AG10803 (cell line): ENCODE measurements around the gene SSH3.

Experiments used
- DNase-seq: peaks from one replicate; pipeline ENCODE4 v3.0.0; 2010; ENCODE audit warnings: low read depth
- H3K4me3 ChIP-seq: 2 replicates; pipeline ENCODE4 v1.5.1; 2011; ENCODE audit warnings: mild to moderate bottlenecking, low read length, control low read depth
- TF ChIP-seq, protein P1 (sequence below): conservative IDR thresholded peaks from 2 replicates; pipeline ENCODE4 v1.5.1; 2011; ENCODE audit warnings: mild to moderate bottlenecking, low read length, control low read depth, inconsistent platforms

Gene SSH3

DNA sequence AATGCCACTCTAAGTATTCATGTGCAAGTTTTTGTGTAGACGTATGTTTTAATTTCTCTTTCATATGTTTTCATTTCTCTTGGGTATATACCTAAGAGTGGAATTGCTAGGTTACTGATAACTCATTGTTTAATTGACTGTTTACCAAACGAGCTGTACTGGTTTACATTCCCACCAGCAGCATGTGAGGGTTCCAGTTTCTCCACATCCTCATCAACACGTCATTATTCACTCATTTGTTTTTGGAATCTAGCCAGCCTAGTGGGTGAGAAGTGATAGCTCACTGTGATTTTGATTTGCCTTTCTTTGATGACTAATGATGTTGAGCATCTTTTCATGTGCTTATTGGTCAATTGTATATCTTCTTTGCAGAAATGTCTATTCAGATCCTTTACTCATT, 10.2 kb upstream of the SSH3 start:
- TF ChIP-seq, protein P1, sequence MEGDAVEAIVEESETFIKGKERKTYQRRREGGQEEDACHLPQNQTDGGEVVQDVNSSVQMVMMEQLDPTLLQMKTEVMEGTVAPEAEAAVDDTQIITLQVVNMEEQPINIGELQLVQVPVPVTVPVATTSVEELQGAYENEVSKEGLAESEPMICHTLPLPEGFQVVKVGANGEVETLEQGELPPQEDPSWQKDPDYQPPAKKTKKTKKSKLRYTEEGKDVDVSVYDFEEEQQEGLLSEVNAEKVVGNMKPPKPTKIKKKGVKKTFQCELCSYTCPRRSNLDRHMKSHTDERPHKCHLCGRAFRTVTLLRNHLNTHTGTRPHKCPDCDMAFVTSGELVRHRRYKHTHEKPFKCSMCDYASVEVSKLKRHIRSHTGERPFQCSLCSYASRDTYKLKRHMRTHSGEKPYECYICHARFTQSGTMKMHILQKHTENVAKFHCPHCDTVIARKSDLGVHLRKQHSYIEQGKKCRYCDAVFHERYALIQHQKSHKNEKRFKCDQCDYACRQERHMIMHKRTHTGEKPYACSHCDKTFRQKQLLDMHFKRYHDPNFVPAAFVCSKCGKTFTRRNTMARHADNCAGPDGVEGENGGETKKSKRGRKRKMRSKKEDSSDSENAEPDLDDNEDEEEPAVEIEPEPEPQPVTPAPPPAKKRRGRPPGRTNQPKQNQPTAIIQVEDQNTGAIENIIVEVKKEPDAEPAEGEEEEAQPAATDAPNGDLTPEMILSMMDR = no peak
- no peak overlapping the region for H3K4me3 ChIP-seq
- DNase-seq = peak; percentile 54

DNA sequence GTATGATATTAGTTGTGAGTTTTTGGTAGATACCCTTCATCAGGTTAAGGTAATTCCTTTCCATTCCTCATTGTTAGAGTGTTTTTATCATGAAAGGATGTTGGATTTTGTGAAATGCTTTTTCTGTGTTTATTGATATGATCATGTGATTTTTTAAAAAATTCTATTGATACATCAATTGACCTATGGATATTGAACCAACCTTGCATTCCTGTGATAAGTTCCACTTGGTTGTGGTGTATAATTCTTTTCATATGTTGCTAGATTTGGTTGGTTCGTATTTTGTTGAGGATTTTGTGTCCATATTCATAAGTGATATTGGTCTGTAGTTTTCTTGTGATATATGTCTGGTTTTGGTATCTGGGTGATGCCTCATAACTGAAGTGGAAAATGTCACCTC, 7.5 kb upstream of the SSH3 start:
- H3K4me3 ChIP-seq = no peak overlapping the region
- DNase-seq = no peak
- TF ChIP-seq, protein P1 = no peak

DNA sequence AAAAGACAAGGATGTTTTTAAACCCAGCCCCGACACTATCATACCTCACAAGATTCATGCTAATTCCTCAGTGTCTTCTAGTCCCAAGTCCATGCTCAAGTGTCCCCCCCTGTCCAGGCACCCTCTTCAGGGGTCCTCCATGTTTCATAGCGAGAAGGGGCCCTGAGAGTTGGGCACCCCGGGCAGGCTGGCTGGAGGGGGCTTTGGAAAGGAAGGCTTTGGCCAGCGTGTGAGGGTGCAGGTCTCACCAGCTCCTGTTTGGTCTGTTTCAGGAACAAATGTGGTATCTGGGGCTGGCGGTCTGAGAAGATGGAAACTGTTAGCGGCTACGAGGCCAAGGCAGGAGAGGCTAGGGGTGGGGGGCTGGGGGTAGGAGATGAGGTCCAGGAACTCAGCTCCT, 4.5 kb upstream of the SSH3 start:
- TF ChIP-seq, protein P1 = no peak
- DNase-seq = no peak
- no peak overlapping the region for H3K4me3 ChIP-seq

DNA sequence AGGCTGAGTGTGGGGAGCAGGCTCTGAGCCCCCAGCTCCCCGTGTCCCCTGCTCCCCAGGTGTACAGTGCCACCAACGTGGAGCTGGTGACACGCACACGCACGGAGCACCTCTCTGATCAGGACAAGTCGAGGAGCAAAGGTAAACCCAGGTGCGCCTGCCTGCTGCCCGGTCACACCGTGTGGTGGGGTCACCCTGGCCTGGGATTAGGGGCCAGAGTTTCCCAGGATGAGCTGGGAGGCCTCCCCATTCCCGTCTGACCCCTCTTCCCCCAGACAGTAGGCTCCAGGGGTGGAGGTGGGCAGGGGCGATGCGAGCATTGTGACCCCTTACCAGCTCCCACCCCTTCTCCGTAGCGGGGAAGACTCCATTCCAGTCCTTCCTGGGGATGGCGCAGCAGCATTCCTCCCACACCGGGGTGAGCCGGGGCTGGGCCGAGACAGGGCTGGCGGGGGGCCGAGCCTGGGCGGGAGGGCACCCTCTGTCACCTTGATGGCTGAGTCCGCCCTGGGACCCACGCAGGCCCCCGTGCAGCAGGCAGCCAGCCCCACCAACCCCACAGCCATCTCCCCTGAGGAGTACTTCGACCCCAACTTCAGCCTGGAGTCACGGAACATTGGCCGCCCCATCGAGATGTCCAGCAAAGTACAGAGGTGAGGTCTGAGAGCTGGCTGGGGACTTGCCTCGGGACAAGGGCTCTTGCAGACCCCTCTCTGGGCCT, 3.7 kb upstream of the SSH3 start:
- TF ChIP-seq, protein P1 = no peak
- H3K4me3 ChIP-seq = no peak overlapping the region
- DNase-seq = no peak

DNA sequence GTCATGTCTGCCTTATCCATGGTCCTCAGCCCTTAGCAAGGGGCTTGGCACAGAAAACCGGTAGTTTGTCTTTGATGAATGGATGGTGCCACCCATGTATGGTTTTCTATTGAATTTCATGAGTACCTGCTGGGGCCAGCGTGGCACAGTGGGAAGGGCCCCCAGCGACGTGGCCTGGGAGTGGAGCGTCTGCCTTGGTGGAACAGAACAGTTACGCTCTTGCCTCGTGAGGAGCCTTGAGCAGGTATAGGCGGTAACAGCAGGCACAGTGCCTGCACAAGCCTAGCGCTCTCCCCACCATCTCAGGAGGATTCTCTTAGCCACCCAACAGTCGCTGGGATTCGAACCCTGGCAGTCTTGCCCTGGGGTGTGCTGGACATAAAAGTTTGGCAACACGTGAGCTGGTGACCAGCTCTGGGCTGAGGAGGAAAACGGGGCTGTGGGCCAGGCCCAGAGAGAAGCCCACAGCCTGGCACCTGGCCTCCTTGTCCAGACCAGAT, 3.0 kb upstream of the SSH3 start:
- DNase-seq = no peak
- TF ChIP-seq, protein P1 = no peak
- no peak overlapping the region for H3K4me3 ChIP-seq

DNA sequence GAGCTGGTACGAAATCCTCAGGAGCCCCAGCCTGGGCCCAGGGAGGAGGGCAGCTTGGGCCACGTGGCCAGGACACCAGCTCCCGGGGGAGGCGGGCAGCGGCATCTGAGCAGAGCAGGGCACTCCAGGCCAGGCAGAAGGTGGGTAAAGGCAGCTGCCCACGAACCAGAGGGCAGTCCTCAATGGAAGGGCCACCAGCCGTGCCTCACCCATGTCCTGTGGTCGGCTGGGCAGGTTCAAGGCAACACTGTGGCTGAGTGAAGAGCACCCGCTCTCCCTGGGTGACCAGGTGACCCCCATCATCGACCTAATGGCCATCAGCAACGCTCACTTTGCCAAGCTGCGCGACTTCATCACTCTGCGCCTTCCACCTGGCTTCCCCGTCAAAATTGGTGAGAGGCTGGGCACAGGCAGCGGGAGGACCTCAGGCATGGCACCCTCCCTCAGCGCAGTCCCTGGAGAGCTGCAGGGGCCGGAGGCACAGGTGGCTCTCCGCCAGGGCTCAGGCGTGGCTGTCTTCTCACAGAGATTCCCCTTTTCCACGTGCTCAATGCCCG, 2.5 kb upstream of the SSH3 start:
- H3K4me3 ChIP-seq = no peak overlapping the region
- no peak for DNase-seq
- TF ChIP-seq, protein P1 = no peak

DNA sequence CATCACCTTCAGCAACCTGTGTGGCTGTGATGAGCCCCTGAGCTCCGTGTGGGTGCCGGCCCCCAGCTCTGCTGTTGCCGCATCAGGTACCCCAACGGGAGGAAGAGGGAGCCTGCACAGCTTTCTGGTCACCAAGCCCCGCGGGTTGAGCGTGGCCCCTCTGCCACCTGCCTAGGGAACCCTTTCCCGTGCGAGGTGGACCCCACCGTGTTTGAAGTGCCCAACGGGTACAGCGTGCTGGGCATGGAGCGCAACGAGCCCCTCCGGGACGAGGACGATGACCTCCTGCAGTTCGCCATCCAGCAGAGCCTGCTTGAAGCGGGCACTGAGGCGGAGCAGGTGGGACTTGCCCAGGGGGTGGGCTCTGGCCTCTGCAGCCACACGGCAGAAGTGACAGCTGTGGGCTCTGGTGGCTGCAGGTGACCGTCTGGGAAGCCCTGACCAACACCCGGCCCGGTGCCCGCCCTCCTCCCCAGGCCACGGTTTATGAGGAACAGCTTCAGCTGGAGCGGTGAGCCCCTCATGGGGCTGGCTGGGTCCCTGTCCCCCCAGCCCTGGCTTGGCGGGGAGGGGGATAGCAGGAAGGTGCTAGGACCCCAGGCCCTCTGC, 1.9 kb upstream of the SSH3 start:
- TF ChIP-seq, protein P1 = no peak
- no peak overlapping the region for H3K4me3 ChIP-seq

More for the DNA sequence above, 1.9 kb upstream of the SSH3 start:
- no peak for DNase-seq
